K562 (cell line): Measurements from ENCODE around the gene NHS. TPM values are rescaled to one million over a fixed set of nuclear protein-coding genes. Genes with fewer than 3 reads are reported as not detected.

ENCODE experiments used
- ATAC-seq: fragments of 200-7000 bp; cut with Tn5 transposase; 3 replicates; pipeline ENCODE4 v1.9.1; 2020; ENCODE audit warnings: moderate library complexity
- BruUV-seq: library from RNA; stranded (reverse); fragments of 400-500 nt; replicated peaks from 2 replicates; lab custom pipeline; 2021; lab: Mats Ljungman, UMichigan
- CTCF ChIA-PET: fragments of 300-600 bp; formaldehyde crosslinking; extraction: SDS; loops from one replicate; lab custom pipeline; 2021; ENCODE audit warnings: low intra/inter-chr PET ratio; lab: Yijun Ruan, JAX
- POLR2A ChIA-PET: fragments of 300-600, 350-650 bp; sonication (Branson Sonifier 250); formaldehyde crosslinking; extraction: SDS; loops from one replicate; lab custom pipeline; 2021; ENCODE audit warnings: antibody characterized with exemption, inconsistent platforms; lab: Yijun Ruan, JAX
- DNase-seq, 4 experiments: peaks; one replicate each; pipeline versions ENCODE4 v3.0.0 to v3.0.0-alpha.2; 2011 to 2018; ENCODE audit warnings: low spot score in 3 of 4, mixed read lengths in 3 of 4; ENCODE audit errors: extremely low read depth in 1 of 4
- FAIRE-seq: peaks from 2 replicates; lab custom pipeline; 2011; peaks lifted over from hg19 to GRCh38; lab: Jason Lieb, UNC
- H2AFZ ChIP-seq: 2 replicates; pipeline ENCODE4 v1.6.0; 2011; ENCODE audit warnings: low read depth, low read length, control low read depth, inconsistent platforms
- H3K27ac ChIP-seq: fragments of 200-600 bp; 3 replicates; pipeline ENCODE4 v1.8.0; 2011; ENCODE audit warnings: low read depth, mild to moderate bottlenecking, control low read depth, inconsistent platforms, low read length, moderate library complexity, mixed read lengths; ENCODE audit errors: extremely low read depth
- H3K27me3 ChIP-seq, 2 experiments: fragments of 300-600 bp in 1 of 2; 2 replicates in 1 of 2; 3 replicates in 1 of 2; pipeline versions ENCODE4 v1.6.0 to v1.8.0; 2011; ENCODE audit warnings: inconsistent platforms in 2 of 2, low read length in 2 of 2, mild to moderate bottlenecking in 1 of 2, mixed read lengths in 1 of 2, moderate library complexity in 1 of 2; ENCODE audit not compliant: control insufficient read depth in 2 of 2, insufficient read depth in 2 of 2
- H3K36me3 ChIP-seq: fragments of 300-600 bp; 3 replicates; pipeline ENCODE4 v1.8.0; 2011; ENCODE audit warnings: mild to moderate bottlenecking, low read length, inconsistent platforms; ENCODE audit not compliant: control insufficient read depth, insufficient read depth
- H3K4me1 ChIP-seq, 2 experiments: fragments of 200-600 bp in 1 of 2; replicated peaks in 1 of 2; 2 replicates in 1 of 2; 3 replicates in 1 of 2; pipeline versions ENCODE4 v1.5.1 to v1.8.0; 2011; ENCODE audit warnings: inconsistent platforms in 2 of 2, low read length in 2 of 2, mild to moderate bottlenecking in 1 of 2, mixed read lengths in 1 of 2, moderate library complexity in 1 of 2; ENCODE audit not compliant: control insufficient read depth in 2 of 2, insufficient read depth in 2 of 2
- H3K4me2 ChIP-seq: 2 replicates; pipeline ENCODE4 v1.6.1; 2011; ENCODE audit warnings: low read length, control low read depth, inconsistent platforms, mixed read lengths; ENCODE audit not compliant: insufficient read depth
- H3K4me3 ChIP-seq: fragments of 200-600 bp; sonication (generic), shearing (Covaris generic); 2 replicates; pipeline ENCODE4 v1.5.1; 2016; ENCODE audit warnings: control low read depth, inconsistent platforms
- H3K79me2 ChIP-seq: fragments of 200-600 bp; 3 replicates; pipeline ENCODE4 v1.8.0; 2011; ENCODE audit warnings: low read length, inconsistent platforms; ENCODE audit not compliant: control insufficient read depth, insufficient read depth
- H3K9ac ChIP-seq, 2 experiments: 2 replicates each; pipeline versions ENCODE4 v1.6.0 to v1.6.1; 2011; ENCODE audit warnings: low read depth in 2 of 2, low read length in 2 of 2, control low read depth in 1 of 2, inconsistent platforms in 1 of 2, mild to moderate bottlenecking in 1 of 2, mixed read lengths in 1 of 2; ENCODE audit not compliant: insufficient read depth in 1 of 2
- H3K9me1 ChIP-seq: one replicate; pipeline ENCODE4 v1.6.0; 2011; ENCODE audit warnings: inconsistent platforms, mild to moderate bottlenecking, low read length, moderate library complexity; ENCODE audit not compliant: control insufficient read depth, insufficient read depth
- H3K9me3 ChIP-seq: replicated peaks from 2 replicates; pipeline ENCODE4 v1.5.1; 2011; ENCODE audit warnings: low read depth, low read length, inconsistent platforms; ENCODE audit not compliant: control insufficient read depth, insufficient read depth
- H4K20me1 ChIP-seq: replicated peaks from 2 replicates; pipeline ENCODE4 v1.6.1; 2011; ENCODE audit warnings: low read length, inconsistent platforms, mixed read lengths; ENCODE audit not compliant: control insufficient read depth, insufficient read depth
- C11orf30 ChIP-seq: fragments of 450-650 bp; IDR thresholded peaks from 2 replicates; pipeline ENCODE4 v1.6.1; 2016; ENCODE audit warnings: low read depth, mild to moderate bottlenecking
- CTCF ChIP-seq, 3 experiments: IDR thresholded peaks in 2 of 3; conservative IDR thresholded peaks in 1 of 3; 2 replicates each; pipeline ENCODE4 v1.5.1; 2011 to 2012; ENCODE audit warnings: low read length in 3 of 3, mild to moderate bottlenecking in 3 of 3, control low read depth in 2 of 3, improper control_type of control experiment in 1 of 3, inconsistent platforms in 1 of 3, low read depth in 1 of 3, mixed read lengths in 1 of 3, moderate library complexity in 1 of 3; ENCODE audit not compliant: insufficient read depth in 2 of 3
- HBP1 ChIP-seq: fragments of 450-650 bp; formaldehyde crosslinking; IDR thresholded peaks from 2 replicates; pipeline ENCODE4 v1.4.0; 2022; ENCODE audit warnings: missing genetic modification characterization
- HSF4 ChIP-seq: fragments of 250-450 bp; sonication (Bioruptor Pico); IDR thresholded peaks from 2 replicates; pipeline ENCODE4 v2.1.2; 2022; ENCODE audit warnings: mild to moderate bottlenecking, moderate library complexity, borderline replicate concordance
- MAFG ChIP-seq: fragments of 450-650 bp; conservative IDR thresholded peaks from 2 replicates; pipeline ENCODE4 v1.6.1; 2016; ENCODE audit warnings: missing genetic modification characterization, missing compliant biosample characterization
- MAFK ChIP-seq: IDR thresholded peaks from 2 replicates; pipeline ENCODE4 v1.6.1; 2011; ENCODE audit warnings: low read length, improper control_type of control experiment
- NR2C1 ChIP-seq, 2 experiments: fragments of 450-650 bp; IDR thresholded peaks; 2 replicates each; pipeline ENCODE4 v1.6.1; 2017; ENCODE audit warnings: mild to moderate bottlenecking in 2 of 2, antibody characterized with exemption in 1 of 2, inconsistent platforms in 1 of 2, missing compliant biosample characterization in 1 of 2, missing genetic modification characterization in 1 of 2
- SMARCB1 ChIP-seq: IDR thresholded peaks from 2 replicates; pipeline ENCODE4 v1.6.1; 2011; ENCODE audit warnings: improper control_type of control experiment, low read depth; ENCODE audit not compliant: insufficient read length
- YY1 ChIP-seq, 3 experiments: IDR thresholded peaks; 2 replicates each; pipeline ENCODE4 v1.6.1; 2011; ENCODE audit warnings: low read length in 2 of 3, mild to moderate bottlenecking in 2 of 3, moderate library complexity in 2 of 3, borderline replicate concordance in 1 of 3, control low read depth in 1 of 3, low read depth in 1 of 3; ENCODE audit not compliant: insufficient read depth in 3 of 3, insufficient replicate concordance in 2 of 3, control insufficient read depth in 1 of 3, insufficient read length in 1 of 3; ENCODE audit errors: extremely low read depth in 1 of 3
- ZNF316 ChIP-seq: fragments of 450-650 bp; IDR thresholded peaks from 2 replicates; pipeline ENCODE4 v1.6.1; 2016
- WGBS: fragments of 100-300 bp; shearing (Covaris generic); methylation state at CpG from one replicate; pipeline ENCODE4 v1.1.6; 2016; ENCODE audit warnings: low coverage, mixed read lengths; ENCODE audit not compliant: insufficient coverage; ENCODE audit errors: missing lambda C conversion rate; 5-methylcytosine and 5-hydroxymethylcytosine counted together
- in situ Hi-C: fragments of 300-500 bp; cut with MboI; formaldehyde crosslinking; loops from 4 replicates; pipeline ENCODE4 v1.15.0; 2018; ENCODE audit warnings: inconsistent platforms, mixed read lengths
- intact Hi-C: fragments of 100-400 bp; cut with micrococcal nuclease; formaldehyde crosslinking; loops from 2 replicates; pipeline ENCODE4 v1.14.2; 2022
- polyA plus RNA-seq, 8 experiments: library from polyadenylated mRNA; depleted of rRNA in 4 of 8; stranded (reverse) in 5 of 8; unstranded in 3 of 8; fragments of >200 nt; fragmentation: Nextera tagmentation in 2 of 8; fragmentation: Illumina TruSeq in 1 of 8; extraction: Ambion mirVana in 2 of 8; extraction: Trizol in 1 of 8; gene quantifications; 2 replicates each; pipeline versions ENCODE4 v1.2.1 to v1.2.3, GENCODE V29; 2011 to 2014; ENCODE audit warnings: inconsistent platforms in 1 of 8, missing spikeins in 1 of 8
- total RNA-seq, 7 experiments: library from RNA; depleted of rRNA in 6 of 7; stranded (reverse); fragments of >200 nt in 6 of 7; fragmentation: Illumina TruSeq in 2 of 7; extraction: Trizol in 2 of 7; gene quantifications; 2 replicates each; pipeline versions ENCODE4 v1.2.1 to v1.2.3, GENCODE V29; 2011 to 2021; ENCODE audit warnings: low replicate concordance in 1 of 7
- TF ChIP-seq, protein P1 (sequence below): sonication (generic); formaldehyde crosslinking; IDR thresholded peaks from 2 replicates; pipeline ENCODE4 v1.8.0; 2022; ENCODE audit warnings: mild to moderate bottlenecking, low read depth, missing genetic modification reagents

The NHS gene
- total and polyA plus RNA-seq, 9 of the 15 experiments (the other 6 are each of a cell fraction or from before 2014, with no cell fraction given) = 0.02 TPM; not detected in 8

DNA sequence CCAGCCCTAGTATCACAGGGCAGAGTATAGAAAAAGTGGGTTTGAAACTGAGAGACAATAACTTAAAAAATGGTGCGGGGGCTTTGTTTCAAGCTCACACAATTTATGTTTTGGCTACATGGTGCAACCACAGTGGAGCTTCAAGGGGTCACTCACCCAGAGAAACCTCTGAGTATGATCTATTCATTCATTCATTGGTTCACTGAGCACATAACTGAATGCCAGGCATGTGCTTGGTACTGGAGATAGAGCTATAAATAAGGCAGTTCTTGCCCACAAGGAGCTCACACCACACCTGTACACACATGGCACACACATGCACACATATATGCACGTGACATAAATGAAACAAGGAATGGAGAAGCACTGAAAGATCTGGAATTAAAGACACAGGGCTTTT is 171.4 kb downstream of the NHS start:
- H3K9me3 ChIP-seq = no peaks in the 10 kb centered on the region
- WGBS = 0% methylated on average over 2 of the region's 2 CpGs
- TF ChIP-seq HSF4 (CRISPR knock-in tag) (no peak), NR2C1 (IDR thresholded peaks at IDR 0.05) (no peak), NR2C1 (tag; IDR thresholded peaks at IDR 0.05) (no peak), SMARCB1 (no peak)
- TF ChIP-seq, protein P1, sequence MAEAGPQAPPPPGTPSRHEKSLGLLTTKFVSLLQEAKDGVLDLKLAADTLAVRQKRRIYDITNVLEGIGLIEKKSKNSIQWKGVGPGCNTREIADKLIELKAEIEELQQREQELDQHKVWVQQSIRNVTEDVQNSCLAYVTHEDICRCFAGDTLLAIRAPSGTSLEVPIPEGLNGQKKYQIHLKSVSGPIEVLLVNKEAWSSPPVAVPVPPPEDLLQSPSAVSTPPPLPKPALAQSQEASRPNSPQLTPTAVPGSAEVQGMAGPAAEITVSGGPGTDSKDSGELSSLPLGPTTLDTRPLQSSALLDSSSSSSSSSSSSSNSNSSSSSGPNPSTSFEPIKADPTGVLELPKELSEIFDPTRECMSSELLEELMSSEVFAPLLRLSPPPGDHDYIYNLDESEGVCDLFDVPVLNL (CRISPR knock-in tag) = no peak
- ATAC-seq (no peak), FAIRE-seq (no peak), DNase-seq (no peak)
- H4K20me1 ChIP-seq = no peaks in the 10 kb centered on the region
- intact Hi-C loops = no loop called here
- H3K4me1 ChIP-seq = no peaks in the 10 kb centered on the region; a peak in 1 of 5 replicates
- in situ Hi-C loops = no loop called here
- no peaks in the 10 kb centered on the region for H3K36me3 ChIP-seq
- POLR2A ChIA-PET = no interaction called here
- no TSS peak for BruUV-seq
- H3K9ac ChIP-seq = no peak overlapping the region
- H3K4me2 ChIP-seq = no peak overlapping the region
- H3K79me2 ChIP-seq = no peaks in the 10 kb centered on the region
- H3K9me1 ChIP-seq = no peaks in the 10 kb centered on the region
- no peaks in the 10 kb centered on the region for H3K27me3 ChIP-seq
- no peak overlapping the region for H2AFZ ChIP-seq
- no peak overlapping the region for H3K4me3 ChIP-seq
- no peak overlapping the region for H3K27ac ChIP-seq
- CTCF ChIA-PET = no interaction called here

- 0% methylated on average over 2 of the region's 2 CpGs for WGBS
- H3K4me2 ChIP-seq = no peak overlapping the region
- FAIRE-seq (no peak), DNase-seq (peak in 3 of 4 experiments; percentile 8 to 34 (median 13)), ATAC-seq (peak; percentile 68)
- H3K36me3 ChIP-seq = no peaks in the 10 kb centered on the region
- H3K9ac ChIP-seq = no peak overlapping the region
- no peaks in the 10 kb centered on the region; a peak in 1 of 5 replicates for H3K4me1 ChIP-seq
- no peak overlapping the region for H2AFZ ChIP-seq
- ChIA-PET CTCF (no interaction called here), POLR2A (no interaction called here)
- no peak overlapping the region for H3K4me3 ChIP-seq
- no peak overlapping the region for H3K27ac ChIP-seq
- H4K20me1 ChIP-seq = no peaks in the 10 kb centered on the region
- H3K9me3 ChIP-seq = no peaks in the 10 kb centered on the region
- intact Hi-C loops (no loop called here), in situ Hi-C loops (no loop called here)
- no peaks in the 10 kb centered on the region for H3K9me1 ChIP-seq
- H3K79me2 ChIP-seq = no peaks in the 10 kb centered on the region
- BruUV-seq = no TSS peak
- no peaks in the 10 kb centered on the region for H3K27me3 ChIP-seq
- no peak for TF ChIP-seq CTCF (IDR thresholded peaks at IDR 0.05 in 2 of 3, conservative IDR thresholded peaks at IDR 0.05 in 1 of 3; ENCODE audit: insufficient read depth in 2 of 3, low read depth in 1 of 3, low read length in 3 of 3)
- TF ChIP-seq YY1 (IDR thresholded peaks at IDR 0.05; ENCODE audit: borderline replicate concordance in 1 of 3, control insufficient read depth in 1 of 3, extremely low read depth in 1 of 3, insufficient read depth in 3 of 3, insufficient read length in 1 of 3, insufficient replicate concordance in 2 of 3, low read depth in 1 of 3, low read length in 2 of 3) = no peak
- TF ChIP-seq HBP1 (CRISPR knock-in tag) = no peak
- TF ChIP-seq MAFG (tag) = peak; percentile 52; the same call in 1 of the 2 replicates
- TF ChIP-seq C11orf30 = peak; percentile 79
- peak; percentile 42; the same call in 1 of the 2 replicates for TF ChIP-seq MAFK
- TF ChIP-seq ZNF316 = peak; percentile 68
These were observed 172.7 kb downstream of the NHS start for GRCh38 chrX:17547658-17548057.
